HG03439 (cell line): ENCODE data around the gene CACNA1C.

Experiments used
- ATAC-seq: cut with Tn5 transposase; IDR thresholded peaks from one replicate; pipeline ENCODE4 v1.9.1; 2021; ENCODE audit warnings: mild to moderate bottlenecking, moderate library complexity; ENCODE audit not compliant: unreplicated experiment

CACNA1C gene

DNA sequence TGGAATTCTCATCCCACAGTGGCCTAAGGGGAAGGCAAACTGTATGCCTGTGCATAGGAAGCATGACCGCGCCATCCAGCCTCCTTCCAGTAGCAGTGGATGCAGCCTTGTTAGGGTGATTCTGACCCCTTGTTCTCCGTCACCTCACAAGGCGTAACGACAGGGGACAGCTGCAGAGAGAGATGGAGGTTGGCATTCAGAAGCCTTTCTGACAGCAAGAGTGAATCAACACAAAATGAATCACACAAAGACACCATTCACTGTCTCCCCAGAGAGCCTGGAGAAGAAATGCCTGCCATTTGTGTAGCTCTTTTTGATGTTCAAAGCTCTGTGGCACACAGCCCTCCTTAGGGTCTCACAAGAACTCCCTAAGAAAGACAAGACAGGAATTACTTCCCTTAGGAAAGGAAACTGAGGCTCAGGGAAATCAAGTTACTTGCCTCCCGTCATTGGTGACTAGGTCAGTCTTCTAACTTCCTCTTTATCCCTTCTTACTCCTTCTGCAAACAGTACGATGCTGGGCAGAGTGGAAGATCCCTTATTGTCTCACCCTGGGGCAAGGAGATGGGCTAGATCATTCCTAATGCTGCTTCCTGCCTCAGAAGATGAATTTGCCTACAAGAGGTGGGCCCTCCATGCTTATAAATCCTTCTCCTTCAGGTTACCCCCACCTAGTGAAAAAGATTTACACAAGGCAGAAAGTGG, 280.9 kb downstream of the CACNA1C start:
- ATAC-seq, result no peak

- no peak for ATAC-seq
Measured at GRCh38 chr12:2334271-2334670, 281.5 kb downstream of the CACNA1C start.

- ATAC-seq, result no peak
Measured at GRCh38 chr12:2334689-2335088, 281.9 kb downstream of the CACNA1C start.

- ATAC-seq, result no peak
Measured at GRCh38 chr12:2335109-2335508, 282.3 kb downstream of the CACNA1C start.

DNA sequence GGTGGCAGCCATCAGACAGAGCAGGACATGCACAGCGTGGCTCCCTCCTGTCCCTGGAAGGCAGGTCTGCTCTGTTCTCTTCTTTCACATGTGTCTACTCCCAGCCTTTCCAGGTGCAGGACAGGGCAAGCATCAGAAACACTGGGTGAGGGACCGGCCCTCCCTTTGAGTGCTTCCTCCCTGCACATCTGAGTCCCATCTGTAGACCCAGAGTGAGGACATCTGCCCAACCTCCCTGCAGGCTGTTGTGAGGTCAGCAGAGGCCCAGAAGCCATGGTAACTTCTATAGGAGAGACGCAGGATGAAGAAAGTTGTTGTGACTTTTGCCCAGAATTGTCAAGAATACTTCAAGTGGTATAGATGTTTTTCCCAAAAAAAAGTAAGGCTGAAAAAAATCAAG, 282.7 kb downstream of the CACNA1C start:
- ATAC-seq, result no peak

DNA sequence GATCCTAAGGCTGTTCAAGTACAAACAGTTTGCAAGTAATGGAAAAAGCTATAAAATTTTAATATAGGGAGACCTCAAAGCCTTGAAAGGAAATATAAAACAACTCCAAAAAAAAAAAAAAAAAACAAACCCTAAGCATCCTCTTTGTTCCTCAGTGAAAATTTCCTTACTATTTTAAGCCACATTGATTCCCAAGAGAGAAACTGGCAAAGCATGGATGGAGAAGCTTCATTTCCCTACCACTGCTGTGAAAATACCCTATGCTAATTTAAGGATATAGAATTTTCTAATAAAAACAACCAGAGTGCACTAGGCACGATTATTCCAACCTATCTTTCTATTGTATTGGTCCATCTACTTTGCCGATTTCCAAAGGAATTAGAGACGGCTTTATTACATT, 283.1 kb downstream of the CACNA1C start:
- ATAC-seq, result no peak

GRCh38 chr12:2336409-2336829, 283.6 kb downstream of the CACNA1C start:
- peak; percentile 90 for ATAC-seq

DNA sequence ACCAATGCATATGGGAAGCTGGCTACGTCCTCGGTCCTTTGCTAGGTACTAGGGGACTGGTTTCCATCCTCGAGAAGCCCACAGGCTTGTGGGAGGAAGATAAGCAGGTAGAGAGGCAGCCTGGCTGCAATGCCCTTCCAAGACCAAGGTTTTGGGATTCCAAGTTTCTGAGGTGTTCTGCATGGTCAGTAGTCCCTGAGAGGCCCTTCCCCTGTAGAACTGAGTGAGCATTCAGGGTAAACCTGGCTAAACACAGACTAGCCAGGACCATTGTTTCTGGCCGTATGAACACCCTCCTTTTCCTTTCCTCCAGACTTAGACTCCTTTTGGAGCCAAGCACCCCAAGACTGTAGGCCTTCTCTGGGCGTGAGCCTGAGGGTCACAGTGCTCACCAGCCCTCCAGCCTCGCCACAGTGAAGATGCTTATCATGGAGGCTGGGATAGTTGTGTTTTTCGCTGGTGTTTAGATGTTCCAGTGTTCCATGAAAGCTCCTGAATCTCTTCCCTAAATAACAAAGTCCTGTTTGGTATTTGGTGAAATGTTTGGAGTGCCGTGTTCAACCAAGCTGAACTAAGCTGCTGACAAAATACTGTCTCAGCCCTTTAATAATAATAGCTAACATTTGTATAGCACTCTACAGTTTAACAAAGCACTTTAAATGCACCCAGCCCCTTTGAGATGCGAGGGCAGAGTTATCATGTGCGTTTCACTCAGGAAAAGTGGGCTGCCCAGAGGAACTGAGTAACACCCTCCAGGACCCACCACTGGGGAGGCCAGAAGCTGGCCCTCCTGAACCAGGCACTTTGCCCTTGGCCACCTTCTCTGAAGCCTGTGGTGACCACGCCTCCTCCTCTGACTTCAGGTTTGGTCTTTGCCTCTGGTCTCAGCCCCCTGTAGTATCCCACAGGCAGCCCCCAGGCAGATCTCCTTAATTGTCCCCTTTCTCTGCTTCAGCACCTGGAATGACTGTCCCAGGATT, 284.5 kb downstream of the CACNA1C start:
- no peak for ATAC-seq

GRCh38 chr12:2338381-2338780, 285.6 kb downstream of the CACNA1C start:
- no peak for ATAC-seq

DNA sequence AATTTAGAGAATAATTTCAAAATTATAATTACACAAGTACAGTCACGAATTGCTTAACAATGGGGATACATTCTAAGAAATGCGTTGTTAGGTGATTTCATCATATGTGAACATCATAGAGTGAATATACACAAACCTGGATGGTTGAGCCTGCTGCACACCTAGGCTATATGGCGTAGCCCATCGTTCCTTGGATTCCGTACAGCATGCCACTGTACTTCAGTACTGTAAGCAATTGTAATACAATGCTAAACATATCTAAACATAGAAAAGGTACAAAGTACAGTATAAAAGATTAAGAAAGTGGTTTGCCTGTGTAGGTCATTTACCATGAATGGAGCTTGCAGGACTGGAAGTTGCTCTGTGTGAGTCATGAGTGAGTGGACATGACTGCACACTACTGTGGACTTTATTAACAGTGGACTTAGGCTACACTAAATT, 286.2 kb downstream of the CACNA1C start:
- no peak for ATAC-seq

- no peak for ATAC-seq
Measured at GRCh38 chr12:2341051-2341751, 288.4 kb downstream of the CACNA1C start.

DNA sequence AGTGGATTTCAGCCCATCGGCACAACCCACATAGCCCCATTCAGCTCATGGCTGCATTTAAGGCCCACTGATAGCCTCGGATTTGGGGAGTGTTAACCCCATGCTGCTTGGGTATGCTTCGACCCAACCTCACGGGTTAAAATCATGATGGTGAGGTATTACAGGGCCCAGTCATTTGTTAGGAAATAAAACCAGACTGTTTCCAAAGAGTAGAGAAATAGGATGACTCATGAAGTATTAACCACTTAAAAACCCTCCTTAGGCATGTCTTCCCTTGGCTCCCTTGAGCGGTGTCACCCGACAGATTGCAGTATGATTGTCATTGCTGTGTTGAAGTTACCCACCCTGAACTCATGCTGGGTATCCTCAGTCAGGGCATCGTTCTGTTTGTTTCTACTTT, 289.1 kb downstream of the CACNA1C start:
- ATAC-seq, result no peak

DNA sequence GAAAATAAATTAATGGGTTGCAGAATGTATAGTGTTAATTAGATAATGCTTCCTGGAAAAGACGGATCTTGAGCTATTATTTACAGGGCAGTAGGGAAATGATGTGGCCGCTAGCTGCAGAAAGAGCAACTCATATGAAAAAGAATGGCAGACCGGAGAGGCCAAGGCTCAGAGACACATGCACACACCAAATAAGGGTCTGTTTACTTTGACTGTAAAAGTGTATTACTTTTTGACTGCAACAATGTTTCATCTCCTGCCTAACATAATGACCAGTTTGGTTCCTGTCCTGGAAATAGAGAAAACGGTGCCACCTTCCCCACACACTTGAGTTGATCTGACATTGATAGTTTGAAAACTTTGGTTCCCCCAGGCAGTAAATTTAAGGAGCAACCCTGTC, 290.9 kb downstream of the CACNA1C start:
- no peak for ATAC-seq

DNA sequence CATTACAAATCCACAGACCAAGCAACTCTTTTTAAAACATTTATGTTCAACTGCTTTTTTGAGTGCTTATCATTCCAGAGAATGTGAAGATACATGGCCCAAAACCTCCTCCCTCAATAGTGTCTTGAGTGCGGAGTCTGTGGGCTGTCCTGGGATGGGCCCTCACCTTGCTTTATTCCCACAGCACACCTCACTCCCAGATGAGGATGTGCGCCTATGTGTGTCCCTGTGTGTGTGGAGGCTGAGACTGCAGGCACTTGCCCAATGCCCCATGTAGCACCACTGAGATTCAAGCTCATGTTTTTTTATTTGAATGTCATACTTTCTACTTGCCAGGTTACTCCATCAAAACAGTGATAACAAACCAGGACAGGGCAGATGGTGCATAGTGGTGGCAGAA, 291.7 kb downstream of the CACNA1C start:
- no peak for ATAC-seq

- ATAC-seq, result no peak
Measured at GRCh38 chr12:2344885-2345284, 292.1 kb downstream of the CACNA1C start.

DNA sequence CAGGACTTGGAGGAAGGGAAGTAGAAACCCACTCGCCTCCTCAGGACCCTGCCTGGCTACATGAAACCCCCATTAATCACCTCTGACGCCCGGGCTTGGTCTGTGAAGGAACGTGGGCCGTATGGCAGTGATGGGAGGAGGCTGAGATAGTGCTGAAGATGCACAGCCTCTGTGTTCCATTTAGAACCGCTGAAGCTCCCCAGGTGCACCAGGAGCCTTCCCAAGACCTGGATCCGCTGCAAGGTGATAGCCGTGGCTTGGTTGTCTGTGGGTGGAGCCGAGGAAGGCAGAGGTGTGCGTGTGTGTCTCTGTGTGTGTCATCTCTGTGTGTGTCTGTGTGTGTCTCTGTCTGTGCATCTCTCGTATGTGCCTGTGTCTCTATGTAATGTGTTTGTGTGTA, 293.1 kb downstream of the CACNA1C start:
- ATAC-seq, result no peak

- ATAC-seq, result no peak
Measured at GRCh38 chr12:2346416-2346815, 293.6 kb downstream of the CACNA1C start.

- no peak for ATAC-seq
Measured at GRCh38 chr12:2347137-2347843, 294.5 kb downstream of the CACNA1C start.

DNA sequence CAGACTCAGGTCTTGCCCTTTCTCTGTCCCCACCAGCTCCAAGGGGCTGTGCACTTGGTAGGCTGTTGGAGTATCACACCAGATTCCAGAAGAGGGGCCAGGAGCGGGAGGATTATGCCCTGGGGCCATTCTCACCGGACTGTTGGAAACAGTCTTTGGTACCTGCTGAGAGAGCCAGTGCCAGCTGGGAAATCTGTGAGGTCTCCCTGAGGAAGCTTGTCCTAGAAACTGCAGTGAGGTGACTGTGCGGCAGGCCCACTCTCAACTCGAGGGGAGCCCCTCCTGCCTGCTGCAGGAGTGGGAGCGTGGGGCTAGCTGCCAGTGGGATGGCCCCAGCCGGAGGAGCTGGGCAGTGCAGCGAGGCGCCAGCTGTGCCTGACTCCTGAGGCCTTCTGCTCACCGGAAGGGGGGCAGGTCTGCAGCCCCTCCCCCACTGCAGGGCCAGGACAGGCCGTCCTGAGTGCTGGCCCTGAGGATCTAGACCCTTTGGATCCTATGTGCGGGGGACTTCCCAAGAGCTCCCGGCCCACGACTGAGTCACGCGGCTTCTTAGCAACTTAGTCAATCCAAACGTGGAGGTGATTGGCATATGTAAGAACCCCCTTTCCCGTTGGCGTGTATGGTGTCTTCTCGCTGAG, 295.2 kb downstream of the CACNA1C start:
- no peak for ATAC-seq

DNA sequence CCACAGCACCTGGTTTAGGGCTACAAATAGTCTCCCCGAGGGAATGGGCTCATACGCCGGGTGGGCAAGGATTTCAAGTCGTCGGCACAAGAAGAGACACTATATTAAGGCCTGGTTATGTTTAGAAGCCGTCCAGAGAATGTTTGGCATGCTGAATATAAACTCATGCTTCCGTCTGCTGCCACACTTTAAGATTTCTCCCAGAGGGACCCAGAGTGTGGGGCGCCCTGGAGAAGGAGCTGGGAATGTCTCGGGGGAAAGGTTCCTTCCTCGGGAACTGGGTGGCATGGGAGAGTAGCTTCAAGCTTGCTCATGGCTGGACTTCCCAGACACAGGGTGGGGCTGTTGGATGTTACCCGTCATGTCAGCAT, 295.7 kb downstream of the CACNA1C start:
- no peak for ATAC-seq
